OCI-LY1 (cell line): ENCODE data around the gene SNHG17.
"Not testable (repeated sequence)": the region's sequence is repeated elsewhere in the genome, so short reads cannot be mapped to it uniquely, and the experiment has no call there.

Source experiments
- H2AFZ ChIP-seq: fragments of 200-600 bp; sonication (generic), shearing (Covaris generic); 2 replicates; pipeline ENCODE4 v1.6.0; 2014; ENCODE audit warnings: antibody characterized with exemption, mild to moderate bottlenecking, low read length
- H3F3A ChIP-seq: fragments of 200-600 bp; sonication (generic), shearing (Covaris generic); 2 replicates; pipeline ENCODE4 v1.6.0; 2014; ENCODE audit warnings: mild to moderate bottlenecking, antibody characterized with exemption, low read length, moderate library complexity; ENCODE audit not compliant: insufficient read depth
- H3K27ac ChIP-seq: fragments of 200-600 bp; sonication (generic); 2 replicates; pipeline ENCODE4 v1.5.1; 2014; ENCODE audit warnings: low read length, mixed run types, mild to moderate bottlenecking, low read depth; ENCODE audit not compliant: poor library complexity, severe bottlenecking
- H3K27me3 ChIP-seq: fragments of 200-600 bp; sonication (generic); 2 replicates; pipeline ENCODE4 v1.6.0; 2014; ENCODE audit warnings: antibody characterized with exemption, mild to moderate bottlenecking, low read length, moderate library complexity; ENCODE audit not compliant: insufficient read depth
- H3K36me3 ChIP-seq: fragments of 200-600 bp; sonication (generic); 2 replicates; pipeline ENCODE4 v1.6.1; 2014; ENCODE audit warnings: mild to moderate bottlenecking, antibody characterized with exemption, low read length, moderate library complexity, mixed read lengths; ENCODE audit not compliant: insufficient read depth
- H3K4me1 ChIP-seq: fragments of 200-600 bp; sonication (generic); 2 replicates; pipeline ENCODE4 v1.5.1; 2014; ENCODE audit warnings: mild to moderate bottlenecking, low read length, moderate library complexity; ENCODE audit not compliant: insufficient read depth, severe bottlenecking
- H3K4me2 ChIP-seq: fragments of 200-600 bp; sonication (generic), shearing (Covaris generic); 2 replicates; pipeline ENCODE4 v1.6.1; 2014; ENCODE audit warnings: low read length
- H3K4me3 ChIP-seq: fragments of 200-600 bp; sonication (generic); 2 replicates; pipeline ENCODE4 v1.5.1; 2014; ENCODE audit warnings: low read length, low read depth, mild to moderate bottlenecking, mixed read lengths; ENCODE audit not compliant: poor library complexity, severe bottlenecking
- H3K79me2 ChIP-seq: fragments of 200-600 bp; shearing (Covaris generic); 2 replicates; pipeline ENCODE4 v1.6.1; 2016; ENCODE audit warnings: mixed run types, low read length, mixed read lengths; ENCODE audit not compliant: insufficient read depth
- H3K9ac ChIP-seq: fragments of 200-600 bp; sonication (generic), shearing (Covaris generic); 2 replicates; pipeline ENCODE4 v1.6.1; 2014; ENCODE audit warnings: mild to moderate bottlenecking, low read length, mixed read lengths
- H3K9me2 ChIP-seq: fragments of 200-600 bp; sonication (generic), shearing (Covaris generic); 2 replicates; pipeline ENCODE4 v1.6.1; 2014; ENCODE audit warnings: low read depth, mild to moderate bottlenecking, low read length, mixed read lengths
- H3K9me3 ChIP-seq: fragments of 200-600 bp; shearing (Covaris generic); 2 replicates; pipeline ENCODE4 v1.6.1; 2014; ENCODE audit warnings: low read length, mixed read lengths
- H4K20me1 ChIP-seq: fragments of 200-600 bp; sonication (generic), shearing (Covaris generic); 2 replicates; pipeline ENCODE4 v1.6.0; 2016; ENCODE audit warnings: mild to moderate bottlenecking, low read length; ENCODE audit not compliant: insufficient read depth
- EZH2 ChIP-seq: fragments of 200-600 bp; sonication (generic), shearing (Covaris generic); IDR thresholded peaks from 2 replicates; pipeline ENCODE4 v1.8.0; 2017; ENCODE audit warnings: borderline replicate concordance, mixed run types, mild to moderate bottlenecking, antibody characterized with exemption, low read length, moderate library complexity, mixed read lengths
- TF ChIP-seq, protein P1 (sequence below): fragments of 200-600 bp; sonication (generic), shearing (Covaris generic); IDR thresholded peaks from 2 replicates; pipeline ENCODE4 v1.5.1; 2017; ENCODE audit warnings: mild to moderate bottlenecking, antibody characterized with exemption, low read length, moderate library complexity, mixed read lengths

Gene SNHG17

DNA sequence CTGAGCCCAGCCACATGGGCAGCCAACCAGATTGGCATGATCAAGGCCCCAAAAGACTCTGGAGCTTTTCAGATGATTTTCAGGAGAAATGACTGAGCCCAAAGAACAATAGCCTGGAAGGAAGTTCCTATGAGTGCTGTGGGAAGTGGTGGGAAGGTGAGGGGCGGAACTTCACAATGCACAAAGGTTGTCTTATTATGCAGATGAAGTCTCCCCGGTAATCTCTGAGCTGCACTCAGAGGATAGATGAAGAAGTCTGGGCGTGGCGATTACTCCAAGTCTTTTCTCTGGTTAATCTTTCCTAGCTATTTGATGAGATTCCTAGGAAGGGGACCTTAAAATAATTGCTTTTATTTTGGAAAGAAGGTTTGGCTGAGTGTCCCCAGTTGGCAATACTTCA, 52.0 kb downstream of the SNHG17 start:
- Histone ChIP-seq H2AFZ (no peak overlapping the region), H3K9me2 (no peaks in the 10 kb centered on the region), H4K20me1 (no peaks in the 10 kb centered on the region), H3K4me2 (no peak overlapping the region), H3K36me3 (no peaks in the 10 kb centered on the region), H3K27ac (no peak overlapping the region), H3K27me3 (peaks cover 7% of the 10 kb centered on the region; the same call in 1 of the 2 replicates), H3K79me2 (no peaks in the 10 kb centered on the region), H3K4me1 (no peaks in the 10 kb centered on the region), H3K4me3 (no peak overlapping the region), H3K9ac (no peak overlapping the region), H3K9me3 (peaks cover 3% of the 10 kb centered on the region; the same call in 1 of the 2 replicates), H3F3A (no peaks in the 10 kb centered on the region)
- TF ChIP-seq, protein P1, sequence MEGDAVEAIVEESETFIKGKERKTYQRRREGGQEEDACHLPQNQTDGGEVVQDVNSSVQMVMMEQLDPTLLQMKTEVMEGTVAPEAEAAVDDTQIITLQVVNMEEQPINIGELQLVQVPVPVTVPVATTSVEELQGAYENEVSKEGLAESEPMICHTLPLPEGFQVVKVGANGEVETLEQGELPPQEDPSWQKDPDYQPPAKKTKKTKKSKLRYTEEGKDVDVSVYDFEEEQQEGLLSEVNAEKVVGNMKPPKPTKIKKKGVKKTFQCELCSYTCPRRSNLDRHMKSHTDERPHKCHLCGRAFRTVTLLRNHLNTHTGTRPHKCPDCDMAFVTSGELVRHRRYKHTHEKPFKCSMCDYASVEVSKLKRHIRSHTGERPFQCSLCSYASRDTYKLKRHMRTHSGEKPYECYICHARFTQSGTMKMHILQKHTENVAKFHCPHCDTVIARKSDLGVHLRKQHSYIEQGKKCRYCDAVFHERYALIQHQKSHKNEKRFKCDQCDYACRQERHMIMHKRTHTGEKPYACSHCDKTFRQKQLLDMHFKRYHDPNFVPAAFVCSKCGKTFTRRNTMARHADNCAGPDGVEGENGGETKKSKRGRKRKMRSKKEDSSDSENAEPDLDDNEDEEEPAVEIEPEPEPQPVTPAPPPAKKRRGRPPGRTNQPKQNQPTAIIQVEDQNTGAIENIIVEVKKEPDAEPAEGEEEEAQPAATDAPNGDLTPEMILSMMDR, result no peak
- no peak for TF ChIP-seq EZH2

DNA sequence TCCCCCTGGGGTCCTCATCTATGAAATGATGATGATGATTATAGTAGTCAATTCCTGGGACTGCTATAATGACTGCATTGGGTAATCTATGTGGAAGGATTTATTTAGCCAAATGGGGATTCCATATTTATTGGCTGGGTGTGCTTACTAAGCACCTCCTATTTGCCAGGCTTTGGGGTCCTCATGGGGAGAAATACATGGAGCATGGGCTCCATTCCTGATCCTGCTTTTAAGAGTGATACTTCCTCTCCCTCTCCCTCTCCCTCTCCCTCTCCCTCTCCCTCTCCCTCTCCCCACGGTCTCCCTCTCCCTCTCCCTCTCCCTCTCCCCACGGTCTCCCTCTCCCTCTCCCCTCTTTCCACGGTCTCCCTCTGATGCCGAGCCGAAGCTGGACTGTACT, 57.3 kb downstream of the SNHG17 start:
- not testable (repeated sequence) for H3K9ac ChIP-seq, H4K20me1 ChIP-seq, H3K4me1 ChIP-seq, H3K9me3 ChIP-seq, H3K9me2 ChIP-seq, H3F3A ChIP-seq, H3K79me2 ChIP-seq, H2AFZ ChIP-seq, H3K27me3 ChIP-seq, H3K27ac ChIP-seq, H3K4me3 ChIP-seq, H3K36me3 ChIP-seq, H3K4me2 ChIP-seq

DNA sequence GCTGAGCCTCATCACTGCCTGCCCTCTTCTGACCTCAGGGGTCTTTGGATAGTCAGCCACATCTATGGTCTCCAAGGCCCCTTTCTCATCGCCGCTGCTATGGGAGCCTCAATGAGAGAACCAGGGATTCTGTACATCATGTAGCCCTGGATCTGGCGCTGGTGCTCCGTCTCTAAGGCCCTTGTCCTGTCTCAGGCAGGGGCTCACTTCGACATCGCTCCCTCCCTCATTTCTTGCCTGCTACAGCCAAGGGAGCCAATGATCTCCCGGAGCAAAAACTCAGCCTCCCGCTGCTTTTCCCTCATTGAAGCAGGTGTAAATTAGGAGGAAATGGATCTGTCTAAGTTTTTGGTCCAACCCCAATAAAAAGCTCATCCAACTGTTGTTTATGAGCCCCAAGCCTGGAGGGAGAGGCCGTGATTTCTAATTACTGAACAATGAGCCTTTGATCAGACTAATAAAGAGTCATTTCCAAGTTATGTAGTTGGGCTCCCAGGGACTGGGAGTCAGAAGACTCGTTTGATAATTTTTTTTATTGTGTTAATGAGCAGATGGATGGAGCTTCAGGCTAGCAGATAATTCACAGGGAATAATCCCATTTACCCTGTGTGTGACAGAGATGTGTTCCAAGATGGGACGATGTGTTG, 58.0 kb downstream of the SNHG17 start:
- Histone ChIP-seq H4K20me1 (no peaks in the 10 kb centered on the region), H3K4me2 (no peak overlapping the region), H2AFZ (no peak overlapping the region), H3K27me3 (no peaks in the 10 kb centered on the region), H3K79me2 (no peaks in the 10 kb centered on the region), H3K27ac (no peak overlapping the region), H3K9me3 (no peaks in the 10 kb centered on the region), H3K9ac (no peak overlapping the region), H3K36me3 (no peaks in the 10 kb centered on the region), H3K4me3 (no peak overlapping the region), H3F3A (no peaks in the 10 kb centered on the region), H3K4me1 (no peaks in the 10 kb centered on the region), H3K9me2 (no peaks in the 10 kb centered on the region)
- no peak for TF ChIP-seq EZH2
- TF ChIP-seq, protein P1, result no peak

DNA sequence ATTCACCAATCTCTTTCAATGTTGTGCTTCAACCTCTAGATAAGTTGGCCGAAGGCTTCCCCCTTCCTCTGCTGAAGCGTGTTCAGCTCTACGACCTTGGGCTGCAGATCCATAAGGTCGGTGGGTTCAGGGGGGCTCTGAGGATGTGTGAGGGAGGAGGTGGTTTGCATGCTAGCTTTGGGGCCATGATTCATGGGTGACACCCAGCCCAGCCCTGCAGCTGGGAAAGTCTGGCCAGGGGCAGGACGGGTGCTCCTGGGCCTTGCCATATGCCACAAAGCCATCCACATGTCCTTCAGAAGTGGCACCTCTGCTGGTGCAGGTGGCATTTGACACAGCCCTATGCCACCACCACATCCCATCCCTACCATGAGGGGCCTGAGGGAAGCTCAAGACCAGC, 61.2 kb downstream of the SNHG17 start:
- H3K4me2 ChIP-seq, result no peak overlapping the region
- no peaks in the 10 kb centered on the region for H3K79me2 ChIP-seq
- H3K27me3 ChIP-seq, result no peaks in the 10 kb centered on the region
- H2AFZ ChIP-seq, result no peak overlapping the region
- no peaks in the 10 kb centered on the region for H3K9me3 ChIP-seq
- H3K9ac ChIP-seq, result no peak overlapping the region
- H3K4me1 ChIP-seq, result no peaks in the 10 kb centered on the region
- H3K9me2 ChIP-seq, result no peaks in the 10 kb centered on the region
- TF ChIP-seq, protein P1, result no peak
- TF ChIP-seq EZH2, result no peak
- no peak overlapping the region for H3K4me3 ChIP-seq
- H3F3A ChIP-seq, result no peaks in the 10 kb centered on the region
- no peaks in the 10 kb centered on the region for H4K20me1 ChIP-seq
- no peak overlapping the region for H3K27ac ChIP-seq
- H3K36me3 ChIP-seq, result no peaks in the 10 kb centered on the region
